Cardiac muscle cell (in vitro differentiated cells and primary cell): Measurements from ENCODE around the gene RRP7A. TPM values are rescaled to one million over a fixed set of nuclear protein-coding genes. Genes with fewer than 3 reads are reported as not detected.
"Not testable (repeated sequence)": the region's sequence is repeated elsewhere in the genome, so short reads cannot be mapped to it uniquely, and the experiment has no call there.

Experiments used
- DNase-seq, 2 donors: peaks; one replicate each; pipeline versions ENCODE4 v3.0.0 to v3.0.0-alpha.2; 2010 to 2017; ENCODE audit warnings: low read depth in 1 of 2, low spot score in 1 of 2
- H3K27ac ChIP-seq: fragments of 200-600 bp; sonication (generic); 2 replicates; pipeline ENCODE4 v1.5.1; 2016
- H3K27me3 ChIP-seq: fragments of 200-600 bp; sonication (generic); 2 replicates; pipeline ENCODE4 v1.6.0; 2016; ENCODE audit warnings: control low read depth
- H3K36me3 ChIP-seq: fragments of 200-600 bp; sonication (generic); 2 replicates; pipeline ENCODE4 v1.5.1; 2016; ENCODE audit warnings: control low read depth
- H3K4me1 ChIP-seq: fragments of 200-600 bp; sonication (generic); 2 replicates; pipeline ENCODE4 v1.8.1; 2017; ENCODE audit warnings: low read depth, mild to moderate bottlenecking, mixed run types
- H3K4me3 ChIP-seq: fragments of 200-600 bp; sonication (generic); 2 replicates; pipeline ENCODE4 v1.5.1; 2016; ENCODE audit warnings: mild to moderate bottlenecking
- H3K9me3 ChIP-seq: fragments of 200-600 bp; sonication (generic); 2 replicates; pipeline ENCODE4 v1.5.1; 2017; ENCODE audit warnings: low read depth, mild to moderate bottlenecking, control low read depth
- CTCF ChIP-seq: IDR thresholded peaks from 2 replicates; pipeline ENCODE4 v1.5.1; 2012; ENCODE audit warnings: low read depth, mild to moderate bottlenecking, low read length
- polyA plus RNA-seq: library from polyadenylated mRNA; unstranded; fragments of >200 nt; fragmentation: Nextera tagmentation; extraction: Ambion mirVana; gene quantifications from 2 replicates; pipeline ENCODE4 v1.2.1, GENCODE V29; 2016
- total RNA-seq: library from RNA; depleted of rRNA; stranded (reverse); fragments of >200 nt; gene quantifications from 2 replicates; pipeline ENCODE4 v1.2.3, GENCODE V29; 2016

RRP7A gene
- total and polyA plus RNA-seq, 2 experiments from 2014 or later: 39.6 to 43.7 TPM

- H3K4me1 ChIP-seq: no peaks in the 10 kb centered on the region
- no peak overlapping the region for H3K4me3 ChIP-seq
- TF ChIP-seq CTCF: no peak
- H3K36me3 ChIP-seq: no peaks in the 10 kb centered on the region
- no peaks in the 10 kb centered on the region for H3K9me3 ChIP-seq
- no peaks in the 10 kb centered on the region for H3K27me3 ChIP-seq
- no peak overlapping the region for H3K27ac ChIP-seq
- no peak for DNase-seq
Observed at GRCh38 chr22:42521228-42521546, 1.6 kb upstream of the RRP7A start.

GRCh38 chr22:42518638-42519524 is 715 bp downstream of the RRP7A start:
- DNase-seq, H3K27ac ChIP-seq, H3K4me1 ChIP-seq, H3K27me3 ChIP-seq, H3K9me3 ChIP-seq, H3K36me3 ChIP-seq: not testable (repeated sequence)
- peak overlapping the region; percentile 65 for H3K4me3 ChIP-seq

- H3K4me3 ChIP-seq, H3K9me3 ChIP-seq, H3K36me3 ChIP-seq, DNase-seq, H3K27me3 ChIP-seq, H3K27ac ChIP-seq, H3K4me1 ChIP-seq: not testable (repeated sequence)
Observed at GRCh38 chr22:42517103-42517502, 2.5 kb downstream of the RRP7A start.

GRCh38 chr22:42515896-42516295 is 3.7 kb downstream of the RRP7A start:
- Histone ChIP-seq H3K9me3 (no peaks in the 10 kb centered on the region), H3K4me3 (no peak overlapping the region), H3K36me3 (peaks cover 2% of the 10 kb centered on the region), H3K27ac (no peak overlapping the region), H3K4me1 (no peaks in the 10 kb centered on the region), H3K27me3 (no peaks in the 10 kb centered on the region)
- no peak for DNase-seq
- TF ChIP-seq CTCF: no peak

- not testable (repeated sequence) for H3K27me3 ChIP-seq, DNase-seq
Observed at GRCh38 chr22:42515304-42515703, 4.3 kb downstream of the RRP7A start.

GRCh38 chr22:42514331-42514730 is 5.3 kb downstream of the RRP7A start:
- H3K27ac ChIP-seq, H3K4me3 ChIP-seq, DNase-seq, H3K9me3 ChIP-seq, H3K27me3 ChIP-seq, H3K36me3 ChIP-seq, H3K4me1 ChIP-seq: not testable (repeated sequence)

More at GRCh38 chr22:42515304-42515703, 4.3 kb downstream of the RRP7A start:
- not testable (repeated sequence) for H3K36me3 ChIP-seq, H3K9me3 ChIP-seq, H3K27ac ChIP-seq, H3K4me3 ChIP-seq, H3K4me1 ChIP-seq

GRCh38 chr22:42512273-42512990 is 7.2 kb downstream of the RRP7A start:
- H3K27ac ChIP-seq, H3K36me3 ChIP-seq, H3K4me3 ChIP-seq, H3K4me1 ChIP-seq, H3K27me3 ChIP-seq, H3K9me3 ChIP-seq: not testable (repeated sequence)
- peak; percentile 30 for TF ChIP-seq CTCF
- DNase-seq: peak; percentile 28 to 70
